ENCODE results near the gene ATP9A. TPM values are rescaled to one million over a fixed set of nuclear protein-coding genes. Genes with fewer than 3 reads are reported as not detected.
"Not testable (repeated sequence)": the region's sequence is repeated elsewhere in the genome, so short reads cannot be mapped to it uniquely, and the experiment has no call there.

ATP9A gene
- total RNA-seq, result 25.6 TPM
- 17.9 TPM for polyA plus RNA-seq

DNA sequence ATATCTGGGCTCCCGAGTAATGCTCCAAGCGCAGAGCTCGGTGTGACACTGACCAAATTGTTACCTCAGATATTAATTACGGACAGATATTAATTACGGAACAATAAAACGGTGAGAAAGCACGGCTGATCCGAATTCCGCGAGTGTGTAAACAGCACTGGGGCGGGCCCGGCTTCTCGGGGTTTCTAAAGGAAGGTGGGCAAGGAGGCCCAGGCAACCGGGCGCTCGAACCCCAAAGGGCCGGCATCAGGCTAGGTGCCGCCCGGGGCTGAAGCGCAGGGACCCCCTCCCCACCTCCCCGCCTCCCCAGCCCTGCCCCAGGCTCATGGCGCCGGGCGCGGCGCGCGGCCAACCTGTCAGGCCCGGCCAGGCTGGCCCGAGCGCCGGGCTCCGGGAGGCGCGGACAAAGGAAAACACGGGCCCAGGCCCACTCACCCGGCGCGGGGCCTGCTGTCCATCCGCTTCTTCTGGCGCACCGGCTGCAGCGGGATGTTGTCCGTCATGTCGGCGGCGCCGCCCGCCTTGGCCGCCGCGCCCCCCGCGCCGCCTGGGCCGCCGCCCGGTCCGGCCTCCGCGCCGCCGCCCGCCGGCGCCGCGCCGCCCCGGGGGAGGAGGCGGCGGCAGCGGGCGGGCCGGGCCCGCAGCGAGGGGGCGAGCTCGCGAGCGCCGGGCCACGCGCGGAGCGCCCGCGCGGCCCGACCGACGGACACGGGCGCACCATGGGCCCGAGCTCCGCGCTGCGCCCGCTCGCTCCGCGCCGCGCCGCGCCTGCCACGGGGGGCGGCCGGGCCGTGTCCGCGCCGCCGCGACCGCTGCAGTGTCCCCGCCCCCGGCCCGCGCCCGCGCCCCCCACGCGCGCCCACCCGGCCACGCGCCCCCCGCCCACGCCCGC, at the start of gene ATP9A:
Gene ATP9A (minus strand): TSS at position 524 of the 892 bp plus-strand sequence. CDS start 21 bp downstream, at position 503.
- H3K36me3 ChIP-seq (ENCODE audit: insufficient read depth), result no peaks in the 10 kb centered on the region
- under 1% methylated on average over 116 of the region's 131 CpGs for WGBS
- no peak within 1 kb of the TSS for H3K27ac ChIP-seq (ENCODE audit: low read depth)
- peak within 1 kb of the TSS; percentile 90 for H3K4me3 ChIP-seq (ENCODE audit: low read depth, low read length)
- H3K4me1 ChIP-seq (ENCODE audit: insufficient read depth), result no peaks in the 10 kb centered on the region
- no peak for DNase-seq (ENCODE audit: extremely low spot score)

GRCh38 chr20:51816856-51817255, 48.7 kb upstream of the ATP9A start:
- H3K4me3 ChIP-seq (ENCODE audit: low read depth, low read length); H3K27ac ChIP-seq (ENCODE audit: low read depth); H3K4me1 ChIP-seq (ENCODE audit: insufficient read depth); DNase-seq (ENCODE audit: extremely low spot score); H3K36me3 ChIP-seq (ENCODE audit: insufficient read depth): not testable (repeated sequence)
- 90% methylated on average over 8 of the region's 8 CpGs for WGBS

DNA sequence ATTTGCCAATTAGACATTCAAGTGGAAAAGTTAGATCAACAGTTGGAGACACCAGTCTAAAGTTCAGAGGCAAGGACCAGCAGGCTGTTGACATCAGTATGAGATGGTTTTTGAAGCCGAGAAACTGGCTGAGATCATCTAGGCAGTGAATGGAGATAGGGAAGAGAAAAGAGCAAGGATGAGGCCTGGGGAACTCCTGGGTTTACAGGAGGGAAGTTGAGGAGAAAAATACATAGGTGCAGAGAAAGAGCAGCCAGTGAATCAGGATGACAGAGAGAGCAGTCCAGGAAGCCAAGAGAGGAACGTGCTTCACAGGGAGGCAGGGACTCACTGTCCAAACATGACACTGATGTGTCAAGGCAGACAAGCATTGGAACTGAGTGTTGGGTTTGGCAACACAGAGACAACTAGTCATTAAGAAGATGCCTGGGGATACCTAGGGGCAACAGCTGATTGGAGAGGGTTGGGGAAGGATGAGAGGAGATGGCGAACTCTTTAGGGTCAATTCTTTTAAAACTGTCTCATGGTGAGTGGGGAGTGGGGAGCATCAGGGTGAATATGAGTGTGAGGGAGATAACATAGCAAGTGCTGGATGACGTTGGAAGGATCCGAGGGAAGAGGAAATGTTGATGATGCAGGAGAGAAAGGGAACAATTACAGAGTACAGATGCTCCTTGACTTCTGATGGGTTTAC, 47.3 kb upstream of the ATP9A start:
- WGBS, result 64% methylated on average over 5 of the region's 5 CpGs
- Histone ChIP-seq H3K4me3 (ENCODE audit: low read depth, low read length) (no peak overlapping the region), H3K4me1 (ENCODE audit: insufficient read depth) (no peaks in the 10 kb centered on the region), H3K36me3 (ENCODE audit: insufficient read depth) (no peaks in the 10 kb centered on the region), H3K27ac (ENCODE audit: low read depth) (no peak overlapping the region)
- DNase-seq (ENCODE audit: extremely low spot score), result no peak

DNA sequence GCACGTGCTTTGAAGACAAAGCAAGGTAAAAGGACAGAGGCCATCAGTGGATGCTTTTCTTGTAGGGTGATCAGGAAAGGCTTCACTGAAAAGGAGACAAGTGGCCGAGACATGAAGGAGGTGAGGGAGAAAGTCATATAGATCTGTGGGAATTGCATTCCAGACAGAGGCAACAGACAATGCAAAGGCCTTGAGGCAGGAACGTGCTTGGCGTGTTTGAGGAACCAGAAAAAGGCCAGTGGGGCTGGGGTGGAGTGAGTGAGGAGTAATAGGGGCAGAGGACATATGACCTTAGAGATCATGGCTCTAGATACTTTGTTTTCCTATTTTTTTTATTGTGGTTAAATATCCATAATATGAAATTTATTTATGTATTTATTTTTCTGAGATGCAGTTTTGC, 44.7 kb upstream of the ATP9A start:
- H3K4me1 ChIP-seq (ENCODE audit: insufficient read depth), result no peaks in the 10 kb centered on the region
- no peak overlapping the region for H3K4me3 ChIP-seq (ENCODE audit: low read depth, low read length)
- no peak for DNase-seq (ENCODE audit: extremely low spot score)
- no peaks in the 10 kb centered on the region for H3K36me3 ChIP-seq (ENCODE audit: insufficient read depth)
- WGBS, result 92% methylated on average over 4 of the region's 4 CpGs
- H3K27ac ChIP-seq (ENCODE audit: low read depth), result no peak overlapping the region

GRCh38 chr20:51811514-51812128, 43.4 kb upstream of the ATP9A start:
- H3K4me1 ChIP-seq (ENCODE audit: insufficient read depth), result no peaks in the 10 kb centered on the region
- DNase-seq (ENCODE audit: extremely low spot score), result no peak
- no peaks in the 10 kb centered on the region for H3K36me3 ChIP-seq (ENCODE audit: insufficient read depth)
- WGBS, result 52% methylated on average over 8 of the region's 8 CpGs
- H3K4me3 ChIP-seq (ENCODE audit: low read depth, low read length), result no peak overlapping the region
- H3K27ac ChIP-seq (ENCODE audit: low read depth), result no peak overlapping the region

DNA sequence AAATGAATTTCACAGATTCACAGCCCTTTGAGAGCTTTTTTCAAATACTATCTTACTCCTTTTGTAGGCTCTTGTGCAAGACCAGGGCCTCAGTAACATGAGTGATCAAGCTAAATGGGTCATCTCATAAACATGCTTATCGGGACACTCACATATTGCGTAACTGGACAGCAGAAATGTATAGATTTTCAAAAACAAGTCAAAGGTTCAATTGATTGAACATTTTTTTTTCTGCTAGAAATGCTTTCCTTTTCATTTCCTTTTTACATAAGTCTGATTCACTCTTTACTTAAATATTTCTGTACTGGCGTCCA, 42.8 kb upstream of the ATP9A start:
- H3K27ac ChIP-seq (ENCODE audit: low read depth), result no peak overlapping the region
- H3K36me3 ChIP-seq (ENCODE audit: insufficient read depth), result no peaks in the 10 kb centered on the region
- no peak for DNase-seq (ENCODE audit: extremely low spot score)
- WGBS, result 69% methylated on average over 3 of the region's 3 CpGs
- H3K4me1 ChIP-seq (ENCODE audit: insufficient read depth), result no peaks in the 10 kb centered on the region
- H3K4me3 ChIP-seq (ENCODE audit: low read depth, low read length), result no peak overlapping the region

GRCh38 chr20:51810155-51811041, 42.2 kb upstream of the ATP9A start:
- H3K27ac ChIP-seq (ENCODE audit: low read depth), result no peak overlapping the region
- no peak overlapping the region for H3K4me3 ChIP-seq (ENCODE audit: low read depth, low read length)
- no peak for DNase-seq (ENCODE audit: extremely low spot score)
- no peaks in the 10 kb centered on the region for H3K4me1 ChIP-seq (ENCODE audit: insufficient read depth)
- 88% methylated on average over 13 of the region's 13 CpGs for WGBS
- no peaks in the 10 kb centered on the region for H3K36me3 ChIP-seq (ENCODE audit: insufficient read depth)

DNA sequence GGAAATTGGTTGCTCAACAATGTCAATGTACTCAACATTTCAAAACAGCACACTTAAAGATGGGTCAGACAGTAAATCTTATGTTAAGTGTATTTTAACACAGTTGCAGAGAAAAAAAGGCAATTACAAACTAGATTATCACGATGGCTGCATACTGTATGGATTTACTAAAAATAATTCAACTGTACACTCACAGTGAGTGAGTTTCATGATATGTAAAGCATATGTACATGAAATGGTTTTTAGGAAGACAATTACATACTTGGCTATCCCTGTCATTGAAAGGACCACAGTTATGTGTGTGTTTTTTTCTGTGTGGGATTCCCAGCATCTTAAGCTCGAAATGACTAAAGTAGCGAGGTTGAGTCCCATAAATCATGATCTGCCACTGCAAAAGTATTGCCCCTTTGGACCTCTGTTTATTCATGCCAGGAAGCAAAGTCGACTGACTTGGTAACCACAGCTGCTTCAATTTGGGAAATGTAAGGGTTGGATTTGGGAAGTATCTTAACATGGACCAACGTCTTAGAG, 39.6 kb upstream of the ATP9A start:
- Histone ChIP-seq H3K36me3 (ENCODE audit: insufficient read depth) (no peaks in the 10 kb centered on the region), H3K27ac (ENCODE audit: low read depth) (no peak overlapping the region), H3K4me1 (ENCODE audit: insufficient read depth) (no peaks in the 10 kb centered on the region), H3K4me3 (ENCODE audit: low read depth, low read length) (no peak overlapping the region)
- WGBS, result 65% methylated on average over 5 of the region's 5 CpGs
- DNase-seq (ENCODE audit: extremely low spot score), result no peak

GRCh38 chr20:51804754-51805153, 36.6 kb upstream of the ATP9A start:
- no peaks in the 10 kb centered on the region for H3K36me3 ChIP-seq (ENCODE audit: insufficient read depth)
- WGBS, result 77% methylated on average over 7 of the region's 7 CpGs
- no peak for DNase-seq (ENCODE audit: extremely low spot score)
- no peaks in the 10 kb centered on the region for H3K4me1 ChIP-seq (ENCODE audit: insufficient read depth)
- H3K27ac ChIP-seq (ENCODE audit: low read depth), result no peak overlapping the region
- H3K4me3 ChIP-seq (ENCODE audit: low read depth, low read length), result no peak overlapping the region

DNA sequence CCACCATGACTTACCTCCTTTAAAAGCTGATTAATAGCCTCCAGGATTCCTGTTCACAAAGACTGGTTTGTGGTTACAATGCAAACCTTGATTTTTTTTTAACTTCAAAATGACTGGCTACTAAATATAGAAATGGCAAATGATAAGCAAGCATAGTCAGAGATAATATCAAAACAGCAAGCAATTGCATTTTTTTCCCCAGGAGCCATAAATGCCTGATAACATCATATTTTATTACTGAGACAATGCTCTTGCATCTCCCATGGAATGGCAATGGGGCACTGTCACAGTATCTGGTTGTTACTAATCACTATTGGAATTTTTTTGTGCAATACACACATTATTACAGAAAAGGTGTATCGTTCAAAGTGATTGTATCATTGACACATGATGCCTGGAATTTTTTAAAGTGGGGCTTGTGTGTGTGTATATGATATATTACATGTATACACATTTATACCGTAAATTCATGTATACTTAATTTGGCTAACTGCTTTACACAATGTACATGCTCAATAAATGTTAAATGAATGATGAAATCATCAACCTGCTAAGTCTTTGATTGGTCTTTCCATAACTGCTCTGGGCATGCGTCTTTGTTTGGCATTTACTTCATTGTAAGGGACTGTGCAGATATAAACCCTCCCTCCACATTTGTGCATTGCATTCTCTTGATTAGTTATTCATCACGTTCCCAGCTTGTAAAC, 35.1 kb upstream of the ATP9A start:
- no peak for DNase-seq (ENCODE audit: extremely low spot score)
- H3K4me1 ChIP-seq (ENCODE audit: insufficient read depth), result no peaks in the 10 kb centered on the region
- no peaks in the 10 kb centered on the region for H3K36me3 ChIP-seq (ENCODE audit: insufficient read depth)
- 72% methylated on average over 4 of the region's 4 CpGs for WGBS
- H3K27ac ChIP-seq (ENCODE audit: low read depth), result no peak overlapping the region
- no peak overlapping the region for H3K4me3 ChIP-seq (ENCODE audit: low read depth, low read length)

- Histone ChIP-seq H3K27ac (ENCODE audit: low read depth) (no peak within 1 kb of the TSS), H3K36me3 (ENCODE audit: insufficient read depth) (no peaks in the 10 kb centered on the region), H3K4me1 (ENCODE audit: insufficient read depth) (no peaks in the 10 kb centered on the region), H3K4me3 (ENCODE audit: low read depth, low read length) (no peak within 1 kb of the TSS)
- no peak for DNase-seq (ENCODE audit: extremely low spot score)
- WGBS, result 15% methylated on average over 43 of the region's 44 CpGs
Measured at GRCh38 chr20:51802170-51802751, 34.1 kb upstream of the ATP9A start, which contains the start of gene SALL4. SALL4 (minus strand) TSS chr20:51802521; CDS start chr20:51802408, 113 bp downstream.

GRCh38 chr20:51801823-51802123, 33.6 kb upstream of the ATP9A start:
- H3K4me1 ChIP-seq (ENCODE audit: insufficient read depth), result no peaks in the 10 kb centered on the region
- WGBS, result 3% methylated on average over 8 of the region's 8 CpGs
- H3K27ac ChIP-seq (ENCODE audit: low read depth), result no peak overlapping the region
- DNase-seq (ENCODE audit: extremely low spot score), result no peak
- no peaks in the 10 kb centered on the region for H3K36me3 ChIP-seq (ENCODE audit: insufficient read depth)
- no peak overlapping the region for H3K4me3 ChIP-seq (ENCODE audit: low read depth, low read length)

All from urinary bladder (tissue), 4 donors.